Neural cell (in vitro differentiated cells): ENCODE measurements around the gene DENND1A.

Experiments used
- EP300 ChIP-seq: fragments of 450-650 bp; conservative IDR thresholded peaks from 2 replicates; pipeline ENCODE4 v1.6.1; 2014; ENCODE audit warnings: antibody characterized with exemption, mild to moderate bottlenecking, moderate library complexity; ENCODE audit not compliant: poor library complexity, severe bottlenecking
- EZH2 ChIP-seq: fragments of 200-600, 300-800 bp; shearing (Covaris generic), sonication (generic); IDR thresholded peaks from 2 replicates; pipeline ENCODE4 v1.6.1; 2014; ENCODE audit warnings: antibody characterized with exemption, low read length, borderline replicate concordance, mild to moderate bottlenecking; ENCODE audit not compliant: insufficient read depth, poor library complexity, severe bottlenecking
- RAD21 ChIP-seq: fragments of 450-650 bp; conservative IDR thresholded peaks from 2 replicates; pipeline ENCODE4 v1.6.1; 2014; ENCODE audit warnings: antibody characterized with exemption, mild to moderate bottlenecking, moderate library complexity
- TF ChIP-seq, protein P1 (sequence below): fragments of 450-650 bp; IDR thresholded peaks from 2 replicates; pipeline ENCODE4 v1.5.1; 2014; ENCODE audit warnings: antibody characterized with exemption, mild to moderate bottlenecking, moderate library complexity; ENCODE audit not compliant: poor library complexity, severe bottlenecking
- TF ChIP-seq, protein P2 (sequence below): IDR thresholded peaks from 2 replicates; pipeline ENCODE4 v1.6.1; 2012; ENCODE audit warnings: borderline replicate concordance

DNA sequence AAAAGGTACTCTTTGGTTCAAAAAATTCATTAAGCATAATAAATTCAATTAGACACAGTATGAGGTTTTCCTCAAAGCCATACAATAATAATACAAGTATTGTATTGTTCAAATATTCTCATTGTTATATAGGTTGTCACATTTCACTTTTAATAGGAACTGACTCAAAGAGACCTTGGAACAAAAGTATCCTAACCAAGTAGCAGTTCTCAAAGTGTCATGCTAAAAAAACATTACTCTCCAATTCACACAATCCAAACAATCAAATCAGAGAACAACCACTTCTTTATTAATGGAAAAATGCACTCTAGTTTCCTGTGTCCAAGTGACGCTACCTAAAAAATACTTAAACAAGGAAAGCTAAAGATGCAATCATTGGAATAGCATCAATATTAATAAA is 115.4 kb downstream of the DENND1A start:
- TF ChIP-seq, protein P1, sequence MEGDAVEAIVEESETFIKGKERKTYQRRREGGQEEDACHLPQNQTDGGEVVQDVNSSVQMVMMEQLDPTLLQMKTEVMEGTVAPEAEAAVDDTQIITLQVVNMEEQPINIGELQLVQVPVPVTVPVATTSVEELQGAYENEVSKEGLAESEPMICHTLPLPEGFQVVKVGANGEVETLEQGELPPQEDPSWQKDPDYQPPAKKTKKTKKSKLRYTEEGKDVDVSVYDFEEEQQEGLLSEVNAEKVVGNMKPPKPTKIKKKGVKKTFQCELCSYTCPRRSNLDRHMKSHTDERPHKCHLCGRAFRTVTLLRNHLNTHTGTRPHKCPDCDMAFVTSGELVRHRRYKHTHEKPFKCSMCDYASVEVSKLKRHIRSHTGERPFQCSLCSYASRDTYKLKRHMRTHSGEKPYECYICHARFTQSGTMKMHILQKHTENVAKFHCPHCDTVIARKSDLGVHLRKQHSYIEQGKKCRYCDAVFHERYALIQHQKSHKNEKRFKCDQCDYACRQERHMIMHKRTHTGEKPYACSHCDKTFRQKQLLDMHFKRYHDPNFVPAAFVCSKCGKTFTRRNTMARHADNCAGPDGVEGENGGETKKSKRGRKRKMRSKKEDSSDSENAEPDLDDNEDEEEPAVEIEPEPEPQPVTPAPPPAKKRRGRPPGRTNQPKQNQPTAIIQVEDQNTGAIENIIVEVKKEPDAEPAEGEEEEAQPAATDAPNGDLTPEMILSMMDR, result no peak
- no peak for TF ChIP-seq RAD21
- TF ChIP-seq, protein P2, sequence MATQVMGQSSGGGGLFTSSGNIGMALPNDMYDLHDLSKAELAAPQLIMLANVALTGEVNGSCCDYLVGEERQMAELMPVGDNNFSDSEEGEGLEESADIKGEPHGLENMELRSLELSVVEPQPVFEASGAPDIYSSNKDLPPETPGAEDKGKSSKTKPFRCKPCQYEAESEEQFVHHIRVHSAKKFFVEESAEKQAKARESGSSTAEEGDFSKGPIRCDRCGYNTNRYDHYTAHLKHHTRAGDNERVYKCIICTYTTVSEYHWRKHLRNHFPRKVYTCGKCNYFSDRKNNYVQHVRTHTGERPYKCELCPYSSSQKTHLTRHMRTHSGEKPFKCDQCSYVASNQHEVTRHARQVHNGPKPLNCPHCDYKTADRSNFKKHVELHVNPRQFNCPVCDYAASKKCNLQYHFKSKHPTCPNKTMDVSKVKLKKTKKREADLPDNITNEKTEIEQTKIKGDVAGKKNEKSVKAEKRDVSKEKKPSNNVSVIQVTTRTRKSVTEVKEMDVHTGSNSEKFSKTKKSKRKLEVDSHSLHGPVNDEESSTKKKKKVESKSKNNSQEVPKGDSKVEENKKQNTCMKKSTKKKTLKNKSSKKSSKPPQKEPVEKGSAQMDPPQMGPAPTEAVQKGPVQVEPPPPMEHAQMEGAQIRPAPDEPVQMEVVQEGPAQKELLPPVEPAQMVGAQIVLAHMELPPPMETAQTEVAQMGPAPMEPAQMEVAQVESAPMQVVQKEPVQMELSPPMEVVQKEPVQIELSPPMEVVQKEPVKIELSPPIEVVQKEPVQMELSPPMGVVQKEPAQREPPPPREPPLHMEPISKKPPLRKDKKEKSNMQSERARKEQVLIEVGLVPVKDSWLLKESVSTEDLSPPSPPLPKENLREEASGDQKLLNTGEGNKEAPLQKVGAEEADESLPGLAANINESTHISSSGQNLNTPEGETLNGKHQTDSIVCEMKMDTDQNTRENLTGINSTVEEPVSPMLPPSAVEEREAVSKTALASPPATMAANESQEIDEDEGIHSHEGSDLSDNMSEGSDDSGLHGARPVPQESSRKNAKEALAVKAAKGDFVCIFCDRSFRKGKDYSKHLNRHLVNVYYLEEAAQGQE, result no peak
- TF ChIP-seq EZH2, result no peak
- no peak for TF ChIP-seq EP300
